ENCODE measurements around the gene NCOA1.

GRCh38 chr2:24771764-24772586, 280.9 kb downstream of the NCOA1 start:
- TF ChIP-seq, protein P1, sequence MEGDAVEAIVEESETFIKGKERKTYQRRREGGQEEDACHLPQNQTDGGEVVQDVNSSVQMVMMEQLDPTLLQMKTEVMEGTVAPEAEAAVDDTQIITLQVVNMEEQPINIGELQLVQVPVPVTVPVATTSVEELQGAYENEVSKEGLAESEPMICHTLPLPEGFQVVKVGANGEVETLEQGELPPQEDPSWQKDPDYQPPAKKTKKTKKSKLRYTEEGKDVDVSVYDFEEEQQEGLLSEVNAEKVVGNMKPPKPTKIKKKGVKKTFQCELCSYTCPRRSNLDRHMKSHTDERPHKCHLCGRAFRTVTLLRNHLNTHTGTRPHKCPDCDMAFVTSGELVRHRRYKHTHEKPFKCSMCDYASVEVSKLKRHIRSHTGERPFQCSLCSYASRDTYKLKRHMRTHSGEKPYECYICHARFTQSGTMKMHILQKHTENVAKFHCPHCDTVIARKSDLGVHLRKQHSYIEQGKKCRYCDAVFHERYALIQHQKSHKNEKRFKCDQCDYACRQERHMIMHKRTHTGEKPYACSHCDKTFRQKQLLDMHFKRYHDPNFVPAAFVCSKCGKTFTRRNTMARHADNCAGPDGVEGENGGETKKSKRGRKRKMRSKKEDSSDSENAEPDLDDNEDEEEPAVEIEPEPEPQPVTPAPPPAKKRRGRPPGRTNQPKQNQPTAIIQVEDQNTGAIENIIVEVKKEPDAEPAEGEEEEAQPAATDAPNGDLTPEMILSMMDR (conservative IDR thresholded peaks at IDR 0.05): no peak
- TF ChIP-seq EZH2 (IDR thresholded peaks at IDR 0.05; ENCODE audit: low read depth): no peak
